ENCODE data around the gene TMPRSS7. TPM values are rescaled to one million over a fixed set of nuclear protein-coding genes. Genes with fewer than 3 reads are reported as not detected.

TMPRSS7 gene
- total RNA-seq, 1 donor from 2014 or later = not detected

DNA sequence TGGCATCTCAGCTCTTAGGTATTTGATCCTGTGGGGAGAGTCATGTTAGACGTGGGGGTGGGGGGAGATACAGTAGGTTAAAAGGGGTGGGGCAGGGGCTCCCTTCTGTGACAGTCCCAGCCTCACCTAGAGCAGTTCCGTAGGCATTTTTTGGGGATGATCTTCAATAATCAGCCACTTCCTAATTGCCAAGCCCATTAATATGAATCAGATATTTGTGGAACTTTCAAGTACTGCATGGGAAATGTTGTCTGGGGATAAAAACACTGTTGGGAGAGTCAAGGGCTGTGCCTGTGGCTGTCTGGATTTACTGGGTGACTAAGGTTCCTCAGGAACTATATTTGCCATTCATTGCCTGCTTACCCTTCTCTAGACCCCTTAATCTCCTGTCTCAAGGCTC lies 61.2 kb downstream of the TMPRSS7 start:
- no peak for DNase-seq (ENCODE audit: low read depth, low spot score)

DNA sequence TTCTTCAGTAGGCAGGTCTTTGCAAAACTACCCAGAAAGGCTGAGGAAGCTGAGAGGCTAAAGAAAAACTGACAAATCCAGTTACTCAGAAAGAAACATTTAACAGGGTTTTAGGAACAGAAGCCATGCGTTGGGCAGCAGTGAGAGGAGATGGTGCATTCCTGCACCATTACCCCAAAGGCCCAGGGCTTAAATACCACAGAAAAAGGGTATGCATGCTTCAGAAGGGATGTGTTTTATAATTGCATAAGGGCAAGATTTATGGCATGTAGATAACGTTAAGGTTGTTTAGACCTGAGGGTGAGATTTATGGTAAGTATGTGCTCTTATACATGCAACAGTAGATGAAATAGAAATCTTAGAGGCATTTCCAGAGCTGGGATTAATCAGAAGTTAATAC lies 61.6 kb downstream of the TMPRSS7 start:
- DNase-seq (ENCODE audit: low read depth, low spot score) = no peak

DNA sequence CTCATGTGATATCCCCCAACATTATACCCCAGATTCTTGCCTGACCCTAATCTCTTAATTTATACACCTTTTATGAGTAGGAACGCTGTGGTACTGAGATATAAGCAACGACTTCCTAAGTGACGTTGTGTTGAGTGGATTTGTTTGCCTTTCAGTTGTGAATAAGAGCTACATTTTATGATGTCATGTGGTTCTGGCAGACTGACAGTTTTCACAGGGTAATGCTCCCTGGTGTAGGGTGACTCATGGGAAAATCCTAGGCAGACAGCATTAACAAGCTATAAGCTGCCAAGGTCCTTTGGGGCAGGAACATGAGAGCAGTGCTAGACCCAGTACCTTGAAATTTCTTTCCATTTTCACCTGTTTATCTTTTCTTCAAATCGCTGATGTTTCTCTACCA lies 62.8 kb downstream of the TMPRSS7 start:
- DNase-seq (ENCODE audit: low read depth, low spot score) = peak; percentile 97

DNA sequence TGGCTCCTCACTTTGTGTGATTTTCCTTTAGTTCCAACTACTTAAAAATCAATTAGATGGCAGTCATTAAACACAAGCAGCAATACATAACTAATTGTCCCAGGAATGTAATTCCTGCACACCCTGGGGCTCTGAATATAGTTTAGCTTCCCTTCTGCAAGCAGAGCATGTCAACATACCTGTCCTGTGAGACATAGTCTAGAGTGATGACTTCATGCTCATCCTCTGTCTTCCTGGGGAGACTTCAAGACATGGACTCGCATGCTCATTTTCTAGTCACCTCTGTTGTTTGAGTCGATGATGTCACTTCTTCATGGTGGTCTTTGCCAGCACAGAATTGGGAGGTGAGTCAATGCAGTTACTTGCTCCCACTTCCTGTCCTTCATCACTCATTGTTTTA lies 67.4 kb downstream of the TMPRSS7 start:
- peak; percentile 26 for DNase-seq (ENCODE audit: low read depth, low spot score)

DNA sequence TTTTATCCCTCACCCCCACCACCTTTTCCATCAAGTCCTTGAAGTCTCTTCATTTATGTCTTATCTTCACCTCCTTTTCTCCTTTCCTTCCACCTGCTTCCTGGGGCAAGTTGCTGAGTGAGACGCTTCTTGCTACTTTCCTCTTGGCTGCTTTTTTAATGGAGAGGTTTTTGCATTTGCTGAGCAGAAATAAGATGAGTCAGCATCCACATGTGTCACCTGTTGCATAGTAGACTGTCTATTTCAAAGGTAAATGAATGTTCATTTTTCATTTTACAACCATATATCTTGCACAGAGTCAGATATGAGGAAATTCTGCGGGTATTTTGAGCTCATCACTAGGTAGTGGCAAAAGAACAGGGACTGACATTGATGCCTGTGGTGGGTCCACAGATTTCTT lies 70.2 kb downstream of the TMPRSS7 start:
- DNase-seq (ENCODE audit: low read depth, low spot score) = no peak

DNA sequence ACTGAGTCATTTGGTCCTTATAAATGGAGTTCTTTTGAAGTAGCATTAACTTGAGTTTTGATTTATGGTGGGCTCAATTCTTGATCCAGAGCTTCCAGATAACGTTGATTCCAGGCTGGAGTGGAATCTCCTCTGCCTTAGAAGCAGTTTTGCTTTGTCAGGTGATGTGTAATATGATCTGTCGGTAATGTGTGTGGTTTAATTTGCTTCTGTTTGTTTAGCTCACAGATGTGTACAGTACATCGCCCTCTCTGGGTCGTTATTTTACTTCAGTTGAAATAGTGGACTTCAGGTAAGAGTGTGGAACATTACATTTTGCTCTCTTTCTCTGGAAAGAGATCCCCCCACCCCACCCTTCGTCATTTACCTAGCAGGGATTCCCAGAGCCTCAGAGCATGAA lies 74.8 kb downstream of the TMPRSS7 start:
- no peak for DNase-seq (ENCODE audit: low read depth, low spot score)

DNA sequence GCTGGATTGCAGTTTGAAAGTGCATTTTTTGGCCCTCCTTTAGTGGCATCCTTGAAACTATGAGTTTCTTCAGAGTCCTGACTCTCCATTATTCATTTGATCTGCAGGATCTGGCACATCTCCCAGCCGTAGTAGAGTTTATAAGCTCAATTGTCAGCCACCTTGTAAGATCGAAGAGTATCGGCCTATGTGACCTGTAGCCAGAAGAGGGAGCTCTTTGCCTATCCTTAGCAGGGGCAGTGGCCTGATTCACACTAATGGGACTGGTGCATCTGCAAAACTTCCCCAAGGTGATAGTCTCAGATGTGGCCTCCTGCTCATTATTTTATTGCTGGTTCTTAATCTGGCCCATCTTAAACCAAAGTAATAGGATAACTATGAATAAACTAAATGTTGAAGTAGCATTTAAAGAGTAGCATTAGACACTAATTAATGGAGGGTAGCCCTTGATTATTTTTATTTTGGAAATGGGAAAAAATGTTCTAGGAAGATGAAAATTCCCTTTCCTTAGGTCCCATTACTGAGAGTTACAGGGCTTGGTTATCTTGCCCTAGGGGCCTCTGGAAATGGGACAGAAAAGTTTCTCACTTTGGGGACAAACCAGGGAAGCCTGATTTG lies 77.4 kb downstream of the TMPRSS7 start:
- DNase-seq (ENCODE audit: low read depth, low spot score) = peak; percentile 40

DNA sequence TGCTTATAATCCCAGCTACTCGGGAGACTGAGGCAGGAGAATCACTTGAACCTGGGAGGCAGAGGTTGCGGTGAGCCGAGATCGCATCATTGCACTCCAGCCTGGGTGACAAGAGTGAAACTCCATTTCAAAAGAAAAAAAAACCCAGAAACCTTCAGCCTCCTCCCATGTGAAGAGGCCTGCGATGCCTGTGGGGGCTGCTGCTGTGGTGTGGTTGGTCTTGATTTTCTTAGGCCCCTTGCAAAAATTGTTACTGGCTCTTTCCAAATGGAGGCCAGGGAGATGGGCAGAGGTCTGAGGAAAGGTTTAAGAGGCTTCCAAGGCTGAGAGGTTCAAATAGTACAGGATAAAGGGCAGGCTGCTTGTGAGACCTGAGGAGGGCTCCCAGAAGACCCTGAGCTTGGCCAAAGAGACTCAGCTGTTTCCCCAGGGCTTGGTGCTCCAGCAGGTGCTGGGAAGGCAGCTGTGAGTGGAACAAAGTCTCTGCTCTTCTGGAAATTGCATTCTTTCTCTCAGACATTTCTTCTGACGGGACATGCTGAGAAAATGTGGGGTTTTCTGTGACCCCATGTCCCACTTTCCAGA lies 80.1 kb downstream of the TMPRSS7 start:
- DNase-seq (ENCODE audit: low read depth, low spot score) = no peak

DNA sequence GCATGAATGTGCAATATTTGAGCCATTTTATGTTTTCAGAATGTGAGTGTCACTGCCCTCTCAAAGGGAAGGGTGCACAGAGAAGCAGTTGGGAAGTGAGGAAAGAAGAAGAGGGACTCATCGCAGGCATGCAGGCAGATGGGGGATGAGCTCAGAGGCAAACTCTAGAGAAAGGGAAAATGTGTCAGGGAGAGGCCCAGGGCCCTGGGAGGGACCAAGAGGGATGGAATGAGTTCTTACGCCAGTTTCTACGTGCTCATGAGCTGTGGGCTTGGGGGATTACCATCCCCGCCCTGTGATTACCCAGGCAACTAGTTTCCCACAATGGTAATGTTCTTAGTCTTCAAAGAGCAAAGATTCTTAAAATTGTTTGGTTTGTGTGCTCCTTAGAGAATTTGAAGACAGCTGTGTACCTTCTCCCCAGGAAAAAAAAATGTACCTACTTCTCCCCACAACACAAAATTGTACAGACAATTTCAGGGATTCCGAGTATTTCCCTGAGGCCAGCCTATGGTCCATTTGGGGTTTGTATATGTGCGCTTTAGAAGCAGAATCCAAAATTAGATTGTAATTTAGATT lies 80.7 kb downstream of the TMPRSS7 start:
- DNase-seq (ENCODE audit: low read depth, low spot score) = no peak

DNA sequence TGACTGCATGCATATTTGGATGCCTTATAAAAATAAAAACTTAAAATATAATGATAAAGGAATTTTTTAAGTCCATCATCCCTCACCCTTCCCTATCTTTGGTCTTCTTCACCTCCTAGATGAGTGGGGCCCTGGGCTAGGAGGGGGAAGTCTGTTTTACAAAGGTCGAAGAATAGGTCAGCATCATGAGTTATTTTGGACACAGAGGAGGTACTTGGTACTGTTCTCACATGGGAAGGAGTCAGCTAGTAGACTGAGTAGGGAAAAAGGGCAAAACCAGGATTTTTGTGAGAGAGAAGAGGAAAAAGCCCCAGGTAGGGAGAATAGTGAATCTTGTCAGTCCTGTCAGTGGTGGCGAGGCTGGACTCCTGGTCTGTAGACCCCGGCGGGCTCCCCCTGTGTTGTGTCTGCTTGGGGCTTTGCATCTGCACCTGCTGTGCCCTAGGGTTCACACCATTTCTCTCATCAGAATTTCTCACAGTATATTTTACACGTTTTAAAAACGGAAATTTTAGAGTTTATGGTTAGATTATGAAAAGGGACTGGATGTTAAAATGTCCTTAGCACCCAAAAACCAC lies 81.4 kb downstream of the TMPRSS7 start:
- no peak for DNase-seq (ENCODE audit: low read depth, low spot score)

DNA sequence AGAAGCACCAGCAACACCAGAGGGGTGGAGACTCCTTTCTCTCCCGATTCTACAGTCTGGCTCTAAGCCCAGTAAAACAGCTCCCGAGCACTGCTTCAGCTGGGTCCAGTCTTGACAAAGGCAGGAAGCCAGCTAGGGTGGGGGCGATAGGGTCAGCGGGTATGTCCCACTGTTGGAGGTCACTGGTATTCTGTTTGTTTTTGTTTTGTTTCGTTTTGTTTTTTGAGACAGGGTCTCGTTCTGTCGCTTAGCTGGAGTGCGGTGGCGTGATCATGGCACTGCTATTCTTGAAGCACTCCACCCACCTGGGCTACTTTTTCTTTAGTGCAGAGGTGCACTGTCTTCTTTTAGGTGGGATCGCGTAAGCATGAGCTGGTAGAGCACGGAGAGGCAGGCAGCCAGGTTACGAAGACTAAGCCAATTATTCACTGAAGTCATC lies 82.2 kb downstream of the TMPRSS7 start:
- no peak for DNase-seq (ENCODE audit: low read depth, low spot score)

DNA sequence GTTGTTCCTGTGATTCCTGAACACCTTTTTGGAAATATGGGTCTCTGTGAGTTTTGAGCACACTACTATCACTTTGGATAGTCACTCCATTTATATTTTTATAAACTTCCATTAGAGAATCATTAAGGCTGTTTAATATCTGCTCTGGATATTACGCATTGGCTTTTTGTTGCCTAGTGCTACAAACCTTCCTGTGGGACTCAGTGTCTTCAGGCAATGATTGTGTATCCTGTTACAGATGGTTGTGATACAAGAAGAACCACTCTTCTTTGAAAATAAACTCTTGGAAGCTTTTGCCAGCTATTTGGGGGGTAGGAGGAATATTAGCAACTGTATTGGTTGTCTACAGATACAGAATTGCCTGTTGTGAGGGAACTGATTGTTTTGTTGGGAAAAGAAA lies 82.9 kb downstream of the TMPRSS7 start:
- no peak for DNase-seq (ENCODE audit: low read depth, low spot score)

DNA sequence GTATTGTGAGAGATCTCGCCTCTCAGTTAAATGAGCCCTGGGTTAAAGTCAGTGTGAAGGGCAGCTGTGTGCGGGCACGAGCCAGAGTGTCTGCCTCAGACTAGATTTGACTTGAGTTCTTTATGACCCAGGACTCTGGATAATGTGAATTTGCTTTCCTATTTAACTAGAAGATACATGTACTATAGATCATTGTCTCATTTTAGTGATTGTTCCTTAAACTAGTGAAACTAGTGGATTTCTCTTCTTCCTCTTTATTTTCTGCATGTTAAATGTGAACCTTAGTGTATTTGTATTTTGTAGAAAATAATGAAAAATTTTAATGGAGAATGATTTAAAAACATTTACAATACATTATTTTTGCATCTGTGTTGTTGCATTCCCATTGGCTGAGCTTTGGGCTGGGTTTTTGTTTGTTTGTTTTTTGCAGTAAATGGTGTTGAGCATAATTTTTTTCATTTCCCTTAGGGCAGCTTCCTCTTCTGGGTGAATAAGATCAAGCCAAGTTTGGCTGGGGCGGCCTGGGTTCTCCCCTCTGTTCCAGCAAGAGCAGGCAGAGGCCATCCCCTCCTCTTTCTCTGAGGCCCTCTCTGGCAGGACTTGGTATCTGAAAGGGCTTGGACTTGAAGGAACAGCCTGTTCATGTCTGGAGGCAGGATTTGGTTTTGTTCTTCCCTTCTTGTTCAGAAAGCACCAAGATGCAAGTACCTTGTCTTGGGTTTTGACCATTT lies 83.5 kb downstream of the TMPRSS7 start:
- no peak for DNase-seq (ENCODE audit: low read depth, low spot score)

DNA sequence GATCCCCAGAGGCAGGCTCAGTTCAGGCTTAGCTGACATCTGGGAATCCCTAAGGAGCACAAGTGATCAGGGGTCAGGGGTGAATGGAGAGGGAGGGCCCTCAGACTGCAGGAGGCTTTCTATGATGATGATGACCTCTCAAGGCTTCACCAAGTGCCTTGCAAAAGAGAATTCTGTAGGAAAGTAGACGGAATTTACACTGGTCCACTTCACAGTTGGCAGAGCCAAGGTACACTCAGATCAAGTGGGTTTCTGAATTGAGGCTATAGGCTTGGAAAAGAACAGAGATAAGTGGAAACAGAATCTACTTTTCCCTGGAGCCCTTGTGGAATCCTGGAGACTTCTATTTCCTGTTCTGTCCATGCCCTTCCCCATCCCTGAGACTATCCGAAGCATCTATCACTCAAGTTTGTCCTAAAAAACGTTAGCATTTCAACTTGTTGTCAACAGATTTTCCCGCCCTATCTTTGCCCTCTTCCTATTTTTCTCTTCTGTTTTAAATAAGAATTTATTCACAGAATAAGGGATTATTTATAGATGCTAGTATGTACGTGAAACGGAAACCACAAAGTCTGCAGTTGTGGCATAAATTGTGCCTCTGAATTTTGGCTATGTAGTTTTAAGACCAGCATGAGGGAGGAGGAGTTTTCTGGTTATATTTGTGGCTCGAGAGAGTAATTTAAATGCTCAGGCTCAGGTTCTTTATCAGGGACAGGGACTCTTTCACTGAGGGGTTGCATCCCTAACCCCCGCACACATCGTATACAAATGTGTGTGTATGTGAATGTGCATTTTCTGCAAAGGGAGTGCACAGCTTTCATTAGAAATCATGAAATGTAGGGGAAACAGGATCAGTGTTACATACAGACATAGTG lies 85.7 kb downstream of the TMPRSS7 start:
- DNase-seq (ENCODE audit: low read depth, low spot score) = no peak

DNA sequence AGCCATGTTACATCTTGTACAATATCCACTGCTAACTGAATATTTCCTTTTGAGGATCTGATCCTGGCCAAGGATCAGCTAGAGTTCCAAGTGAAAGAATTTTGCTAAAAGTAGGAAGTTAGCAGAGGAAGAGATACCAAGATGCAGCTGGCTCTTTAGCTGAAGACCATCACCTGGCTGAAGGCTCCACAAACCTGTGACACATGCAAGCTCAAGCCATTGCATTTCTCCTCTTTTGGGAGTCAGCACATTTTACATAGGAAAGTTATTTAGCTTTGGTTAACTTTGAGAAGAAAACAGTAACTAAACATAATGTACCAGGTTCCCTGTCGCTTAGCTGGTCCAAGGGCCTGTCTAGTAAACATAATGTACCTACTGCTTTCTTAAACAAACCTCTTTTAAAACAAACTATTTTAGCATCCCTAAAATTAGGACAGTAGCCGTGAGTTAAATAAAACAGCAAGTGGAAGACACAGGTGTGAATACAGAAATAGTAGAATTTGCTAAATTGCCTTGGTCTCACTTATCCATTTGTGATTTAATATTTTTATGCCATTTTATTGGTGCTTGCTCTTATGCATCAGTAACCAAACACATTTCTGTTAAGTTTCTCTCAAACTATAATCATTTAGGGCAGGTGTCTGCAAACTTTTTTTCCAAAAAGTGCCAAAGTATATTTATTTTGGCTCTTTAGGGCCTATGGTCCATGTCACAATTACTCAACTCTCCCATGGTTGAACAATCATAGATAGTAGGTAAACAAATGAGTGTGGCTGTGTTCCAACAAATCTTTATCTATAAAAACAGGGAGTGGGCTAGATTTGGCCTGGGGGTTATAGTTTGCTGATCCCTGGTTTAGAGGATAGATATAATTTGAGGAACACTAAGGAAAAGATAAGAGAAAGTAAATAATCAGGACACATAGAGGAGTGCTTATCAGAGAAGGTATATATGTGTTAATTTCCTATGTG lies 87.3 kb downstream of the TMPRSS7 start:
- DNase-seq (ENCODE audit: low read depth, low spot score) = no peak

DNA sequence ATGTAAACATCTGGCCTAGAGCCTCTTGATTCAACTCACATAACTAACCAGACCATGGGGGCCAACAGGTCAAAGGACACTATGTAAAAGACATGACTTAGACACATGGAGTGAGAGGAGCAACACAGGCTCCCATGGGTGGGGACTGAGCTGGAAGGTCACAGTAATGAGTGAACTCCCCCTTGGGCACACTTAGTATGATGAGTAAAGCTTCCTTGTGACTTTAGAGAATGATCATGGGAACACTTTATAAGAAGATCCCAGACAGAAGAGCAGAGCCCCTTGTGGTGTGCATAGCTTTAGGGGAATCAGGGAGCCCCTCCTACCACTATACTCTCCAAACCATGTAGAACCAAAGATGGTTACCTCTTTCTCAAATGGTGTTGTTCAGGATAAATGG lies 88.3 kb downstream of the TMPRSS7 start:
- DNase-seq (ENCODE audit: low read depth, low spot score) = no peak

DNA sequence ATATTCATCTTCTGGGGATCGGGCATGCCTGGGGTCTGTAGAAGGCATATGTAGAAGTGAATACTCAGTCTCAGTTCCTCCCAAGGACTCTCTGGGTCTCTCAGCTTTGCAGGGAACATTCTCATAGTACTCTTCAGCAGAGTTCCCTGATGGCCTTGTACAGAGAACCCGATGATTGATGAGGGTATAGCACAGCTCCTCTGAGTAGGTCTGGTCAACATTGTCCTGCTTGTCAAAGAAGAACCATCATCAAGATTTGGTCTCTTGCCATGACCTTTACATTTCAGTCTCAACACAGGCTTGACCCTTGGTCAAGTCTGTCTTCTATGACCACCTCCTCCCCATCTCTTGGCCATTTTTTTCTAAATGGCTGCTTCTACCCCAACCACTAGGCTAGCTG lies 89.0 kb downstream of the TMPRSS7 start:
- DNase-seq (ENCODE audit: low read depth, low spot score) = no peak

DNA sequence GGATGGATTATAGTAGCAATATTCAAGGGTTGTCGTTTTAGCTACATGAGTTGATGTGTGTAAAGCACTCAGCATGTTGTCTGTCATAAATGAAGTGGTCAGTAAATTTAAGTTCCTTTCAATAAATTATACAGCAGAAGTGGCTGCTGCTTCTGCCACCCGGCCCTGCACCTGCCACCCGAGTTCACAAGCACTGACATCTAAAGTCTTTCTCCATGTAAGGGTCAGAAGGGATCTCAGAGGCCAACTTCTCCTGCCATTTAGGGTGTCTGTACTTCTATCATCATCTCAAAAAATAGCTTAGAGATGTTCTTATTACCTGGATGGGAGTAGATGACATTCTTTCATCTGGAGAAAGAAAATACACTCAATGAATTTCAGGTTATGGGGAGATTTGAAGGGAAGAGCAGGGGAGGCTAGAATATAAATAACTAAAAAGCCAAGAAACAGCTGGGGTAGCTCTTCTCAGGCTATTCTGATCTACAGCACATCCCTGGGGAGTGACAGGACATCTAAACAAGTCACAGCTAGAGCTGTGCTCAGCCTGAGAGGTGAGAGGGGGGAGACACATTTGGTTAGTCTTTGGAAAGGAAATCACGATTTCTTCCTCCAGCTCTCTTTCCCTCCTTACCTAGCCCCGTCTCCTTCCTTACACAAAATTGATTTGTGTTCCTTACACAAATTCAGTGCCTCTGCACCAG lies 90.5 kb downstream of the TMPRSS7 start:
- DNase-seq (ENCODE audit: low read depth, low spot score) = no peak

DNA sequence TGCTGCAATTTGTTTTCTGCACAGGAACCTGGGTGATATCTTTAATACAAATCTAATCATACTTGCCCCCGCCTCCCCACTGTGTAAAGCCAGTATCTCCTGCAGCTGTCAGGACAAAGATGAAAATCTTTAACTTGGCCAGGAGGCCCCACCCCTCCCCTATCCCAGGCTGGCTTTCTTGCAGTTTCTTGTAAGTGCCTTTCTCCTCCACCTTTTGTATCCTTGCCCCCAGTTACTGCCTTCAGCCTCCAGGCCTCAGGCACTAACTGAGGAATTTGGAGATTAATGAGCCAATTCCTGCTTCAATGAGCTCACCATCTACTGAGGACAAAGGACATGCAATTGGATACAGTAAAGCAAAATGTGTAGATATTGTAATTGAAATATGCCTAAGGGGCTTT lies 92.0 kb downstream of the TMPRSS7 start:
- DNase-seq (ENCODE audit: low read depth, low spot score) = no peak
